Measurements from ENCODE around the gene PEA15.

The PEA15 gene

GRCh38 chr1:160238408-160238807 lies 33.2 kb downstream of the PEA15 start:
- DNase-seq, result no peak

DNA sequence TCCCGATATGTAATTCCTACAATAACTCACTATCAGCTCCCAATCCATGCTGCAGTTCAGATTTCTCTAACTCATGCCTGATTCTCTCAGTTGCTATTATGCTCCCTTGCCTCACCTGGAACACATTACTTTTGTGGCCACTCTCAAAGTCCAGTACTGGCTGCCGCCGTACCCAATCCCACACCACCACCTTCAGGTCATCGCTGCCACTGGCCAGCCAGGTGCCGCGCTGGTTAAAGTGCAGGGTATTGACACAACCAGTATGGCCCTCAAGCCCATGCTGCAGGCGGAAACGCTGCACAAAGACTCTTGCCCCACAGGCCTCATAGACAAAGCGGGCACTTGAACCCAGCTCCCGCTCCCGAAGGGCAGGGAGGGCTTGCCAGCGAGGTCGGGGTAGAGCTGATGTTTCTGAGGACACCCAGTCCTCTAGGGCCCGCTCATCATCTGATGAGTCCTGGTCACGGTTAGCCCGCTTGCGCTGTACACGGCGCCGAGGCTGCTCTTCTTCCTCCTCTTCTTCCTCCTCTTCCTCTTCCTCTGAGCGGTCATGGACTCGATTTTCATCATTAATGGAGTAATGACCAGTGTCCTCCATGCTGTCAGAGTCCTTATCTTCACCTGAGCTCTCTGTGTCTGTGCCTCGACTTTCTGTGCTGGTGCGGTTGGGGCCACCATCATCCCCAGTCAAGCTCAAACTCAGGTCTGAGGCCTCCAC lies 34.6 kb downstream of the PEA15 start:
- no peak for DNase-seq

- no peak for DNase-seq
Observed at GRCh38 chr1:160243767-160244166, 38.6 kb downstream of the PEA15 start.

GRCh38 chr1:160244209-160244608 lies 39.0 kb downstream of the PEA15 start:
- no peak for DNase-seq

DNA sequence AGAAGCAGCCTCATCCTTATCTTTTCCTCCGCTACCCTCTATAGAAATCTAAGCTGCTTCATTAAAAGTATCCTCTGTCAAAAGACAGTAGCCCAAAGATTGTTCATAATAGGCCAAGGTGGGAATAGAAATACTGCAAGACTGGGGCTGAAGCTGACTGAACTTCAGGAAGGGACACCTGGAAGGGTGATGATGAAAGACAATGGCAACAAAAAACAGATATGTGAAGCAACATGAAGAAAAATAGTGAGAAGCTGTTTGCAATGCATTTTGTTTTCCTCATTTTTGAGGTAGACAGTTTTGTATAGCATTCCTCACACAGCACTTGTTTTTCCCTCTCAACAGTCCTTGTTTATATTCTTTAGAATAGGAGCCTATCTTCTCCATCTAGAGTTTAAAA lies 40.2 kb downstream of the PEA15 start:
- DNase-seq, result no peak

DNA sequence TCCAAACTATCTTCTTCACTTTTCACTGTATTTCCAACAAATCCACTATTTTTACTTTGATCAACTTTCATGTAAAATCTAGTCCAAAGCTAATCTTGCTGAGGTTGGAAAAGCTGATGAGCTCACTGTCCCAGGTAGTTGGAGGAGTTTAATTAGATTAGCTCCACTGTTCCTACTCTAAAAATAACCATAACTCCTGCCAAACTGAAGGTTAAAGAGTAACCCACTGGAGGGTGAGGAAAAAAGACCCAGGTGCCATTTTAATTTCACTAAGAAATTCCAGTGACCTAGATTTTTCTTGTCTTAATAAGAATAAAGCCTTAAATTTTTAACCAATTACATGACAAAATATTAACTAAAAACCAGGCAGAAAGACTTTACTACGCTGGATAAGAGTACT lies 41.9 kb downstream of the PEA15 start:
- no peak for DNase-seq

DNA sequence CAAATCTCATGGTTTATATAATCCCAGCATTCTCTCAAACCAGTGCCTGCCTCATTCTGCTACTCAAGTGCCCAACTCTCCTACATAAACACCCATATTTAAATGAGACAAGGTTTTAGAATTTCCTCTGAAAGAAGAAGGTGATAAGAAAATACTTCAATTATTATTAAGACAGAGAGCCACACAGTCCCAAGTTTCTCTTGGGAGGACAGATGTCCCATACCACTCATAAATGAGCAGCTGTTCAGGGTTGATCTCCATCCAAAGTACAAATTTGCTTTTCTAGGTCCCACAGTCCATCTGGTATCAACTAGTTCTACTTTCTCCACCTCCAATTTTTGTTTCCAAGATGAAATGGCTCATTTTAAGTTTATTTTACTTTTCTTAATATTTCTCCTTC lies 45.8 kb downstream of the PEA15 start:
- no peak for DNase-seq

DNA sequence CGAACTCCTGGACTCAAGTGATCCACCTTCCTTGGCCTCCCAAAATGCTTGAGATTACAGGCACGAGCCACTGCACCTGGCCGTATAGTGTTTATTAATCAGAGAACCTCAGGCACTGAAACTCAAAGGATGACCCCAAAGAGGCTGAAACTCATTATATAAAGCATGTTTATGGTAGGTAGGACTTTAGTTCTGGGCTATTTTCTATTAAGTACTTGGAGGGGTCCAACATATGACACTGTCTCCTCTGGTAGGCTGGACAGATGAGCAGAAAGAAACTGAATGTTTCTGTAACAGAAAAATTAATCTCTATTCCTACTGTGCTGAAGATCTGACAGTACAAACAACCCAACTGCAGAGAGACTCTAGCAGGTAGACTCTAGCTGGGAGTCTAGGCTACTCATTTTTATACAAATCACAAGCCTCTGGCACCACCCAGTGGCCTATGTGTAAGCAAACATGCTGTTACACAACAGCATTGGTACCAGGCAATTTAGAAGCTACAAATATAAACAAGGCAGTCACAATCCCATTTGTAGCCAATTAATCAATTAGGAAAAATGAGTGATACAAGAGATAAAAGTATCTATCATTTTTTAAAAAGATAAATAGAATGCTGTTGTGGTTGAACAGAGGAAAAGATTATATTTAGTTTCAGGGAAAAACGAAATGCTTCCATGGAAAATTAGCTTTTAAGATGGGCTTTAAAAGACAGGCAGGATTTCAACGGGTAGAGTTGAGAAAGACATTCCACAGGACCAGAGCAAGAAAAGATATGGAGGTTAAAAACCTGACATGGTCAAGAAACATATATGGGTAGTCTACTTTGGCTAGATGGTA lies 46.7 kb downstream of the PEA15 start:
- DNase-seq, result no peak

DNA sequence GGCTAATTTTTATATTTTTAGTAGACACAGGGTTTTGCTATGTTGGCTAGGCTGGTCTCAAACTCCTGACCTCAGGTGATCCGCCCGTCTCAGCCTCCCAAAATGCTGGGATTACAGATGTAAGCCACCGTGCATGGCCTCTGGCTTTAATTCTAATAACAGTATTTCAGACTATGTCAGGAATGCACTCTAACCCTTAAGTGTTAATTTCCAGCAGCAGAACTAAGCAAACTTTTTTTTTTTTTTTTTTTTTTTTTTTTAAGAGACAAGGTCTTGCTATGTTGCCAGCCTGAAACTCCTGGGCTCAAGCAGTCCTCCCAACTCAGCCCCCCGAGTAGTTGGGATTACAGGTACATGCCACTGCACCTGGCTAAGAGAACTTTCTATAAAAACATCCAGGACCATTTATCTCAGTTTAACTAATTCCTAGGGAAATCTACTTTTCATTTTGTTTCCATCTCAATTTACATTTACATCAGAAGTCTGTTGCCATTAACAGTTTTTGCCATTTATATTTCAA lies 50.7 kb downstream of the PEA15 start:
- DNase-seq, result no peak

DNA sequence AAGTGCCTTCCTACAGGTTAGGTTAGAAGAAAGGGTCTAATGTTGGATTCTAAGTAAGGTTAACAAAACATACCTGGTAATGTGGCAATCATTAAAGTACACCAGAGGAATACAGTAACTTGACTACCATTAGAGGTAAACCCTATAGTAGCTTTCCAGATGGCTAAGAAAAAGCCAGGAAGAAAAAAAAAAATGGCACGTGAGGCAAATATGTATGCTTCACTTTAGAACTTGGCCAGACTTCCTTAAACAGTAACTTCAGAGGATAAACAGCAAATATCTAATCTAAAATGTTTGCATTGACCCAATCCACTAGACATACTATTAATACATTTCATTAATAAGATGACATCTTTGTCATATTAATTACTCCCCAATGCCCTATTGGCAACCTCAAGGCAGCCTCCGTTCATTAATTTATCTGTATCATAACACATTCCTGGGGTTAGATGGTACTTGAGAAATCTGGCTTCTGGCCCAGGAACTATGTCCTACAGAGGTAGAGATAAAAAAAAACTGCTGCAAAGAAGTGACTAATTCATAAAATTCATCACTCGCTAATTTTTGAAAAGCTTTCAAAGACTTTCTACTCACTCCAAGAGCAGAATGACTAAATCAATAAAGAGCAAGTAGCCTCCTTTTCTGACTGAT lies 51.3 kb downstream of the PEA15 start:
- no peak for DNase-seq

DNA sequence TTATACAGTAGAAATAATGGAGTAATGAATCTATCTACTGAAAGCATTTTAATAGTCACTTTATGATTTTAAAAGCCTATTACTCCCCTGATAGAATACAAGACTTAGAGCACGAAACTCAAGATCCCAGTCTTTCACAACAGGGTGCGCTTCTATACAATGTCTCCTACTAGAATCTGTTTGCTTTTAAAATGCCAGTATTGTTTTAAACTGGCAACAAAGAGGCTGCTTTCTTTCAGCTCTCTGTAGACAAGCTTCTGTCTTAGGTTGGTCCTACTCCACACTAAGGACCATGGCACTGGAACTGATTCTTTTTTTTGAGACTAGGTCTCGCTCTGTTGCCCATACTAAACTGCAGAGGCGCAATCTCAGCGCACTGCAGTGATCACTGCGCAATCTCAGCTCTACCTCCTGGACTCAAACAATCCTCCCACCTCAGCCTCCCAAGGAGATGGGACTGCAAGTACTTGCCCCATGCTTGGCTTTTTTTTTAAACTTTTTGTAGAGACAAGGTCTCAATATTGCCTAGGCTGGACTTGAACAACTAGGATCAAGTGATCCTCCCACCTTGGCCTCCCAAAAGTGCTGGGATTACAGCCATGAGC lies 52.3 kb downstream of the PEA15 start:
- DNase-seq, result no peak

- DNase-seq, result no peak
Observed at GRCh38 chr1:160258177-160258798, 53.1 kb downstream of the PEA15 start.

- peak; percentile 56 for DNase-seq
Observed at GRCh38 chr1:160260406-160261382, 55.5 kb downstream of the PEA15 start.

- DNase-seq, result no peak
Observed at GRCh38 chr1:160261556-160261892, 56.3 kb downstream of the PEA15 start.

GRCh38 chr1:160261893-160262794 lies 57.0 kb downstream of the PEA15 start, which contains the start of gene DCAF8:
DCAF8 (minus strand) TSS chr1:160262549; CDS start chr1:160244008, 18,541 bp downstream.
- peak; percentile 94 for DNase-seq

- no peak for DNase-seq
Observed at GRCh38 chr1:160264795-160265307, 59.7 kb downstream of the PEA15 start.
